D721Med (cell line): Measurements from ENCODE around the gene POFUT2.

Source experiments
- DNase-seq: peaks from one replicate; pipeline ENCODE4 v3.0.0; 2011; ENCODE audit warnings: low spot score; ENCODE audit not compliant: insufficient read length
- FAIRE-seq: peaks from 2 replicates; lab custom pipeline; 2011; peaks lifted over from hg19 to GRCh38; lab: Jason Lieb, UNC
- CTCF ChIP-seq: IDR thresholded peaks from 2 replicates; pipeline ENCODE4 v1.5.1; 2012; ENCODE audit warnings: mild to moderate bottlenecking, control low read depth; ENCODE audit not compliant: insufficient read depth; ENCODE audit errors: missing control alignments

Gene POFUT2

GRCh38 chr21:45234127-45234526 lies 53.6 kb downstream of the POFUT2 start:
- TF ChIP-seq CTCF: no peak
- FAIRE-seq (no peak), DNase-seq (no peak)

- DNase-seq (no peak), FAIRE-seq (no peak)
- no peak for TF ChIP-seq CTCF
Measured at GRCh38 chr21:45231705-45232104, 56.0 kb downstream of the POFUT2 start.

- no peak for TF ChIP-seq CTCF
- FAIRE-seq (no peak), DNase-seq (no peak)
Measured at GRCh38 chr21:45228656-45229240, 58.9 kb downstream of the POFUT2 start.

- DNase-seq: no peak
- TF ChIP-seq CTCF: no peak
- no peak for FAIRE-seq
Measured at GRCh38 chr21:45228171-45228641, 59.5 kb downstream of the POFUT2 start.

GRCh38 chr21:45227735-45228134 lies 60.0 kb downstream of the POFUT2 start:
- TF ChIP-seq CTCF: no peak
- no peak for FAIRE-seq
- no peak for DNase-seq

- no peak for TF ChIP-seq CTCF
- DNase-seq (no peak), FAIRE-seq (no peak)
Measured at GRCh38 chr21:45226540-45227326, 61.0 kb downstream of the POFUT2 start.
